GM12864 (cell line): Measurements from ENCODE around the gene GALNT18.

Experiments
- DNase-seq: peaks from one replicate; pipeline ENCODE4 v3.0.0-alpha.2; 2011; ENCODE audit warnings: low read depth
- H3K4me3 ChIP-seq: 2 replicates; pipeline ENCODE4 v1.5.1; 2011; ENCODE audit warnings: mild to moderate bottlenecking, low read depth, low read length, control low read depth
- TF ChIP-seq, protein P1 (sequence below): IDR thresholded peaks from 2 replicates; pipeline ENCODE4 v1.5.1; 2011; ENCODE audit warnings: low read depth, mild to moderate bottlenecking, moderate library complexity, low read length, control low read depth, inconsistent platforms; ENCODE audit errors: missing control alignments

Gene GALNT18

DNA sequence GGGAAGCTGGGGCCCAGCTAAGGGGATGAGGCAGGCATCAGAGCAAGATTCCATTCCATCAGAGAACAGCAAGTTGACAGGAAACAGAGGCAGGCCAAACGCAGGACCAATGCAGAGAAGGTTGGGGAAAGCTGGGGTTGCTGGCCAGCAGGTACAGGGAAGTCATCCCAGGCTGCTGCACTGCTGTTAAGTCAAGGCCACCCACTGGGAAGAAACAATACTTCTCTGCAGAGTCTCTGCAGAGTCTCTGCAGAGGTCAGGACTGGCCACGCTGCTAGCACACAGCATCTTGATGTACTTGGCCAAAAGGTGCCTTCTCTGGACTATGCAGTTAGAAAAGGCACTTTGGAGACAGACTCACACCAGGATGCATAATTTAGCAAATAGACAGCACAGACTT lies 200.3 kb downstream of the GALNT18 start:
- TF ChIP-seq, protein P1, sequence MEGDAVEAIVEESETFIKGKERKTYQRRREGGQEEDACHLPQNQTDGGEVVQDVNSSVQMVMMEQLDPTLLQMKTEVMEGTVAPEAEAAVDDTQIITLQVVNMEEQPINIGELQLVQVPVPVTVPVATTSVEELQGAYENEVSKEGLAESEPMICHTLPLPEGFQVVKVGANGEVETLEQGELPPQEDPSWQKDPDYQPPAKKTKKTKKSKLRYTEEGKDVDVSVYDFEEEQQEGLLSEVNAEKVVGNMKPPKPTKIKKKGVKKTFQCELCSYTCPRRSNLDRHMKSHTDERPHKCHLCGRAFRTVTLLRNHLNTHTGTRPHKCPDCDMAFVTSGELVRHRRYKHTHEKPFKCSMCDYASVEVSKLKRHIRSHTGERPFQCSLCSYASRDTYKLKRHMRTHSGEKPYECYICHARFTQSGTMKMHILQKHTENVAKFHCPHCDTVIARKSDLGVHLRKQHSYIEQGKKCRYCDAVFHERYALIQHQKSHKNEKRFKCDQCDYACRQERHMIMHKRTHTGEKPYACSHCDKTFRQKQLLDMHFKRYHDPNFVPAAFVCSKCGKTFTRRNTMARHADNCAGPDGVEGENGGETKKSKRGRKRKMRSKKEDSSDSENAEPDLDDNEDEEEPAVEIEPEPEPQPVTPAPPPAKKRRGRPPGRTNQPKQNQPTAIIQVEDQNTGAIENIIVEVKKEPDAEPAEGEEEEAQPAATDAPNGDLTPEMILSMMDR, result no peak
- DNase-seq, result no peak

DNA sequence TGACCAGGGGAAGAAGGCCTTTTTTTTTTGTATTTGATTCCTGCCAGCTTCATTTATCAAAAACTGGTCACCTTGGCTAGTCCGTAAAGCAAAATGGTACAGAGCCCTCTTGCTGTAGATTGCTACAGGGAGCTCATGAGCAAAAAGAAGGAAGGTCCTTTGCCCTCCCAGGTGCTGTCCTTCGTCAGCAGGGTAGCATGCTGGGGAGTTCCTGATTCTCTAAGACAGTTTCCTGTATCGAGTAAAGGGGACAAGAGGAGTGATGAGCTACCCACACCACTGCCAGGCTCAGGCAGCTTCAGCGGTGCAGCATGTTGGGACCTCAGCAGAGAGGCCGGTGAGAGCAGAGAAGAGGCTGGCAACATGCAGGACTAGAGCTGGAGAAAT lies 200.9 kb downstream of the GALNT18 start:
- no peak overlapping the region for H3K4me3 ChIP-seq
- TF ChIP-seq, protein P1, result no peak
- DNase-seq, result no peak

More for the DNA sequence above, 200.3 kb downstream of the GALNT18 start:
- H3K4me3 ChIP-seq, result no peak overlapping the region

DNA sequence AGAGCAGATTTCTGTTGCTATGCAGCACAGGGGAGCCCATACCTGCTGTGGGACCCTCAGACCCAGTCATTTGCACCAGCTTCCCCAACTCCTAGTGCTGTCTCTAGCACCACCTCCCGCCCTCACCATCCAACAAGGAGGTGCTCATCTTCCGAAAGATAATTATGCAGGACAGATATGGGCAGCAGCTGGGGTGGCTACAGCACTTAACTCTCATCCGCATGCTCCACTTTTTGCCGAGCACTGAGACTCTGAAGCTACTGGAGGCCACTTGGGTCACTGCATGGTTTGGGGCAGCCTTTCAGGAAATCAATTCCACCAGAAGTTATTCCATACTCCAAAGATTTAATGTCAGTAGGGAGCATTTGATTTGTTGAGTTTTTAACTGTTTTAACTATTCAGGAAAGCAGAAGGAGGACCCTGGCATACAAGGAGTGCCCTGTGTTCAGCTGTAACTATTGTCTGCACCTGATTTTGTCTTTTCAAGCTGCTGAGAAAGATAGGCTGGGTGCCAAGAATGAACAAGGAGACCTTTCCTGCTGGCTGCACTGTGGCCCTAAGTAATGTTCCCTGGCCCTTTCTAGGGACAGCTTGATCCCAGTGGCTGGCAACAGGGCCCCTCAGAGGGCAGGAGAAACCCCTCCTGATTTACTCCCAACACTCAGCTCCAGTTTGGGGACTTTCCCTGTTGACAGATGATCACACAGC lies 201.5 kb downstream of the GALNT18 start:
- H3K4me3 ChIP-seq, result no peak overlapping the region
- TF ChIP-seq, protein P1, result no peak
- DNase-seq, result no peak

DNA sequence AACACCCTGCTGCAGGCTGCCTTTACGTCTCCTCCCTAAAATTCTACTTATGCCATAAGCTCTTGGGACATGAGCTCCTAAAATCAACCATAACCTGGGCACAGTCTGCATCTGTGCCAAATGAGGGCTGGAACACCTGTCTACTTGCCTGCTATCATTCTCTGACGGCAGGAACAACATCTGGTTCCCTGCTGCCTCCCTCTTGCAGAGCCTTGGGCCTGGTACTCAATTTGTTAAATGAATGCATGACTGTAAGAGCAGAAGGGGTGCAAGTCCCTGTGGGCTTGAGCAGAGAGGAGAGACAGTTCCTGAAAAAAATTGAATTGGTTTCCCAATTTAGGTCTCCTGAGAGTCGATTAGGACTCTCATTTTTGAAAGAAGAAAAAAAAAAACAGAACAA lies 202.1 kb downstream of the GALNT18 start:
- no peak for DNase-seq
- TF ChIP-seq, protein P1, result no peak
- no peak overlapping the region for H3K4me3 ChIP-seq

DNA sequence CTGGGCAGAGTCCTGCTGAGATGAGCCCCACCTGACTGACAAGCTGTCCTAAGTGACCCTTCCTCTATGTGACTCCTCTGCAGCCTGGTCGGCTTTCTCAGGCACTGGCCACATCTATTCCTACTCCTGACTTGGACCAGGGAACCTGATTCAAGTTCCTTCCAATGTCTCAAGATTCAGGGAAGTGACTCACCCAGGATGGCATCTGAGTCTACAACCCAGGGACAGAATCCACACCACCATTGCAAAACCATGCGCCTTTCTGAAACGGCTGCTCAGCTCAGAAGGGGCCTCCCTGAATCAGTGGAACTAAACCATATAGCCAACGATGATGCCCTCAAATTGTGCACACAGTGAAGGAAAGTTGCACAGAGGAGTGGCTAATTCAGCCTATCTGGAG lies 204.9 kb downstream of the GALNT18 start:
- H3K4me3 ChIP-seq, result no peak overlapping the region
- TF ChIP-seq, protein P1, result no peak
- no peak for DNase-seq

DNA sequence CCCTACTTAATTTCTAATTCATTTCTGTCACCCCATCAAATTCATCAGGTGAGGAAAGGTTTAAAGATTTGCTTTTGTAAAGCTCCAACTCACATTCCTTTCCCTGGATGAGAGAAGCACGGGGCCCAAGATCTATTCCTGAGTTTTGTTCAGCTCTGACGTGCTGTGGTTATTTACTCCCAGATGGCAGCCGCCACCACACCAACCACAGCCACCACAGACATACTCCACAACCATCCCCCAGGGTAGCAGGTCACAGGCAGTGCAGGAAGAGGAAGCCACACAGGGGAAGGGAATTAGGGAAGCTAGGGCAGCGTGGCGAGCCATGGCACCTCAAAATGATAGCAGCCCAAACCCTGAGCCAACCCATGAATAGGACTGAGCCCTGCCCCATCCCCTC lies 205.3 kb downstream of the GALNT18 start:
- TF ChIP-seq, protein P1, result no peak
- no peak for DNase-seq
- no peak overlapping the region for H3K4me3 ChIP-seq

DNA sequence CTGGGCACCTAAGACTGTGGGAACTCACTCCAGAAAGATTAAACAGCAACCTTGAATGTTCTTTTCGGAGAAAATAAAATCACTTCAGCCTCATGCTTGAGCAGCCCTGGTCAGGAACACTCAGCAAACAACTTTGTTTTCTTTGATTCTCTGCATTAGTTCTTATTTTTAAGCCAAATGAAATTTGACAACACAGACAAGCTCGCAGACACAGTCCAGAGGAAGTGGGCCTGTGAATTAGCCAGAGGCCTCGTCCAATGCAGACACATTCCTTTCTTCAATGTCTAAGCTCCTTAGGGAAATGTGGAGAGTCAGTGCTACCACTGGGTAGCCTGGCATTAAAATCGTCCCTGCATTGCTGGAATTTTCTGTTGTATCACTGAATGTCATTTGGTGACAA lies 205.9 kb downstream of the GALNT18 start:
- H3K4me3 ChIP-seq, result no peak overlapping the region
- TF ChIP-seq, protein P1, result no peak
- DNase-seq, result no peak
